Kidney tubule cell (primary cell): ENCODE results near the gene TADA2B.

ENCODE experiments used
- DNase-seq: peaks from one replicate; pipeline ENCODE4 v3.0.0-alpha.2; 2018; ENCODE audit warnings: low spot score

The TADA2B gene

DNA sequence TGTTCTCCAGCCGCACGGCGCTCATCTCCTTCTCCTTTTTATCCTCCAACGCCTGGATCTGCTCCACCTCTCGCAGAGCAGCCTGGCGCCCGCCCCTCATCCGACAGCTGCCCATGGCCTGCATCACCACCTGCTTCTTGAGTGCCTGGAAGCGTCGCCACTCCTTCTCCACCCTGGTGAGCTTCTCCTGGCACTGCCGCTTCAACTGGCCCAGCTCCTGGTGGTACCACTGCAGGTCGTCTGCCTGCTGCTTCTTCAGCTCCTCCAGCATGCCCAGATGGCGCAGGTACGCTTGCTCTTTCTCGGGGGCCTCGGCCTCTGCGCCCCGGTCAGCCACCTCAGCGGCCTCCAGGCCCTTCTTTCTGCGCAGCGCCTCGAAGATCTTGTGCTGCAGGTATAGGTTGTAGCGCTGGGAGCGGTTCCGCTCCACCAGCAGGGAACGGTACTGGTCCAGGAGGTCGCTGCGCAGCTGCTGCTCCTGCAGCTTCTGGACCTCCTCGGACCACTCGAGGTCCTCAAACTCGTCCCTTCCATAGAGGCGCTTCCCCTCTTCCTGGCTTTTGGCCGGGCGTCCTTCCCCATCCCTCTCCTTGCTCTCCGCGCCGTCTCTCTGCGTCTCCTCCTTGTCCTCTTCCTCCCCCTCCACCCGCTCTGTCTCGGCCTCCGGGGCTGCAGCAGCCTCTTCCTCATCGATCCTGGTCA lies 1.2 kb upstream of the TADA2B start:
- peak; percentile 25 for DNase-seq

DNA sequence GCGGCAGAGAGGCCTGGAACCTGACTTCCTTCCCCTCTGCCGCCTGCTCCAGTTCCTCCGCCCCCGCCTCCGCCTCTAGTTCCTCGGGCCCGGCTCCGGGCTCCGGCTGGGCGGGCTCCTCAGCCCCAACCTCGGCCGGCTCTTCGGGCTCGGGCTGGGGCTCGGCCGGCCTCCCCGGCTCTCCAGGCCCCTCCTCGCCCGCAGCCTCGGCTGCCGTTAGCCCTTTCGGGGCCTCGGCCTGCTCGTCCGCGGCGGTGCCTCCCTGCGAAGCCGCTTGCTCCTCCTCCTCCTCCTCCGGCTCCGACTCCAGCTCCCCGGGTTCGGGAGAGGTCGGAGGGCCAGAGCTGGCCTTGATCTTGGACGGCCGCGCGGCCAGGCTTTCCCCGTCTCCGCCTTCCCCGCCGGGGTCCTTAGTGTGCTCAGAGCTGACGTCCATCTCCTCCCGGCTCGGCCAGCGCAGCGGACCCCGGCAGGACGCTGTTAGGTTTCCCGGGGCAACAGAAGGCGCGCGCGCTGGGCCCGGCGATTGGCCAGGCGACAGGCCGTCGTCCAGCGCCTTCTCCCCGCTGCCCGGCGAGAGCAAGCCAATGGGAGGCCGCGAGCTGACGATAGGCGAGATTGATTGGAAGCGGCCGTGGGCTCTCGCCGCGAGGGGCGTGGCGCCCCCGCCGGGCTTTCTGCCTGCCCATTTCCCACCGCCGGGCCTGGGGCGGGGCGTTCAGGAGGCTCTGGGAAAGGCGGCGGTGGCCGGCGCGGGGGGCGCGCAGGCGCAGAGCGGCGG lies 479 bp upstream of the TADA2B start:
- DNase-seq = peak; percentile 99

DNA sequence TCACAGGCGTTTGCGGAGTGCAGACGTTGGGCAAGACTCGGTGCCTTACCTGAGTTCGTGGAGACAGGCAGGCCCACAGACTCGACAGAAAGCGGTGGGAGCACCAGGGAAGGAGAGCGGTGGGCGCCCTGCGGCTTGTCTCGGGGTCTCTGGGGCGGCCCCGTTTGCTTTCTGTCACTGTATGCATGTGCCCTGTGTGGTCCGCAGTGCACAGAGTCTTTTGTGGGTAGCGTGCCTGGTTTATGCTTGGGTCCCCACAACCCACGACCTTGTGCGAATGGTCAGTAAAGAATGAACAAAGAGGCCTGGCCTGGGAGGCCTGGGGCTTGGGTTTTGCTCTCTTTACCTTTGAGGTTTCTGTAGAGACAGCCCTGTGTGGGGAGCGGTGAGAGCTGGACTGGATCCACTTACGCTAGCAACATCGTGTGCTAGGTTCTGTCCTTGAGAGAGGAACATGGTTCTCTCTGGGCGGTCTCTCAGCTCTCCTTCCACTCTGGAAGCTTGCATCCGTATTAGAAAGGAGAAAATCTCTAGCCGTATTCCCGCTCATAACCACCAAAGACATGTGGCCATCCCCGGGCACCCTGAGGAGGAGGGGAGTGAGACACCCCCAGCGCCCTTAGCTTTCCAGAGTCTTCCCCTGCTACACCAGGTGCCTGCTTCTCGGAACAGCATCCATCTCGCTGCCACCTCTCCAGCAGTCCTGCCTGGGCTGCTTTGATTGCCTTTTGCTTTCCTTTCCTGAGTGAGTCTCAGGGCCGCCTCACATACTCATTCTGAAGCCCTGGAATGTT lies 1.2 kb downstream of the TADA2B start:
- DNase-seq = peak; percentile 26

DNA sequence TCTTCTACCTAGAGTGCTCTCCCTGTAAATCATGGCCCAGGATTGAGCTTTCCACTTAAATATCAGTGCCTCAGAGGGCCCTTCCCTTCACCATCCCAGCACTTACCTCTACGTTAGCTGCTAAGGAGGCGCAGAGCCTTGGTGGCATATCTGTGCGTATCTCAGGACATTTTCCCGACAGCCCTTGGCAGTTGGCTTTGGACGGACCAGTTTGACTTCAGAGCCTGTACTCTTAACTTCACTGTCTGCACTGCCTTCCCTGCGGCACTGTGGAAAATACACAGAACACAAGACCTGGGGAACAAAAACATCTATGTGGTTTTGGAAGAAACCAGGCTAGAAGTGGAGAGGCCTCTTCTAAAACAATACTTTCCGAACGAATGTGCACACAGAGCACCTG lies 2.4 kb downstream of the TADA2B start:
- no peak for DNase-seq

DNA sequence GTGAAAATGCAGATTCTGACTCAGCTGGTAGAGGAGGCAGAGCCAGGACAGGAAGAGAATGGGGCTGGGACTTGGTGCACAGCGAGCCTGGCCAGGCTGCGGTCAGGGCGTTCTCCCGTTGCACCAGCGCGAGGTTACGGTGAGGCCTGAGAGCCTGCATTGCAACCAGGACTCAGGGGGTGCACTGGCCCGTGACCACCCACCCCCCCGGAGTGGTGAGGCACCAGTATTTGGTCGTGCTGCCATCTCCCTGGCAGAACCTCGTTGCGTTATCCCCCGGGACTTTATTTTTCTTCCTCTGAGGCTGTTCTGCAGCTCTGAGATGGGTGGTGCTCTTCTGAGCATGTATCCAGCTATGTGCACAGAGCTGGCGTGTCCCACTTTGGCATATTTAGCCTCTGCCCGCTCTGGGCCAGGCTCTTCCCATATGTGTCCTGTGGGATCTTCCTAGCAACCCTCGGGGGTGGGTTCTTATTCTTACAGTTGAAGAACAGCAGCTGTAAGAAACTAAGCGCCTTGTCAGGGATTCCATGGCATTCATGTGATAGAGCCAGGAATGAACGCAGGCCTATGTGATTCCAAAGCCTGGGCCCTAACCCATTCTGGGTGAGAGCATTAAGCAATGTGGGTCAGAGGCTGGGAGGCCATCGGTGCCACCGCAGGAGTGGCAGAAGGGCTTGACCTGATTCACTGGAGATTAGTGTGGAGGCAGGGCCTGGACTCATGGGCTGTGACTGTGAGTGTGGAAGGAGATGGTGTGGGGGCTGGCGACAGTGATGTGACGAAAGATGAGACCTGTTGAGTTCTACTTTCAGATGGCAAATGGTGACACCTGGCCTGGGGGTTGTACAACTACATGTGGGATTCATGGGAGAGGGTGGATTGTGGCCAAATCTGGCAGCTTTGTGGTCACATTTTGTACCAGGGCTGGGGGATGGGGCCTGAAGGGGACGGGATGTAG lies 3.1 kb downstream of the TADA2B start:
- DNase-seq = peak; percentile 93

DNA sequence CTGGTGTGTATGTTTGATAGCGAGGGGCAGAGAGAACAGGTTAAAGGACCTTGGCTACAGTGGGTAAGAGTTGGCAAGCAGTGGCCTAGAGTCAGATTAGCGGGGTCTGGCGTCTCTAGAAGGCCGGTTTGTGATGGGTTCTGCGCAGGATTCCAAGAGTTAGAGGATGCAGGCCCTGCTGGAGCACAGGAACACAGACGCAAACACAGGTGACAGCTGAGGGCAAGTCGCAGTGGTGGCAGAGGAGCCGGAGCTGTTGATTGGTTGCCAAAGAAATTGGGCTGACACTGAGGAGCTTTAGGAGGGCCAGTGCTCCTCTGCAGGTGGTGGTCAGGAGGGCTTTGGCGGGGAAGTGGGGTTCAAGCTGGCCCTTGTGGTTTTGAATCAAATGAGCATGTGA lies 3.8 kb downstream of the TADA2B start:
- no peak for DNase-seq

DNA sequence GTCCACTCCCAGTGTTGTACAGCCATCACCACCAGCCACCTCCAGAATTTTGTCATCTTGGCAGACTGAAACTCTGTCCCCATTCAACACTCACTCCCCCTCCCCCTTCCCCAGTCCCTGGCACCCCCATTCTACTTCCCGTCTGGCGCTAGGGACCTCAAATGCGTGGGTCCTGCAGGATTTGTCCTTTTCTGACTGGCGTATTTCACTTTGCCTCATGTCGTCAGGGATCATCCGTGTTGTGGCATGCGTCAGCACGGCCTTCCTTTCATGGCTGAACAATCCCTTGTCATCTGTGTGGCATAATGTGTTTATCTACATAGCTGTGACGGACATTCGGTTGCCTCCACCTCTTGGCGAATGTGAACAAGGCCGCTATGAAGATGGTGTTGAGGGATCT lies 5.5 kb downstream of the TADA2B start:
- peak; percentile 40 for DNase-seq

DNA sequence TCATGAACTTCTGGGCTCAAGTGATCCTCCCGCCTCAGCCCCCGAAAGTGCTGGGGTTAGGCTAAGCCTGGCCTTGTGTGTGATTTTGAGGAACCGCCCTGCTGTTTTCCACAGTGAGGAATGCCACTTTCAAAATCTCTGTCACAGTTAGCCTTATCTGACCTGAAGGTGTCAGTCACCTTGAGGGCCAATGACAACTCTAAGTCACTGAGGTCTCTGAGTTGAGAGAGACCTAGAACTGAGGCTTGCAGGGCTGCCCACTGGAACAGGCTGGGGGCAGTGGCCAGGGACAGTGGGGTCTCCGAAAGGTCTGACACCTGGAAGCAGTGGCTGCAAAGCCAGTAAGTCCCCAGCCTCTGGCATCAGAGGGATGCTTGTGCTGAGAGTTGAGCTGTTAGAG lies 6.1 kb downstream of the TADA2B start:
- DNase-seq = no peak

DNA sequence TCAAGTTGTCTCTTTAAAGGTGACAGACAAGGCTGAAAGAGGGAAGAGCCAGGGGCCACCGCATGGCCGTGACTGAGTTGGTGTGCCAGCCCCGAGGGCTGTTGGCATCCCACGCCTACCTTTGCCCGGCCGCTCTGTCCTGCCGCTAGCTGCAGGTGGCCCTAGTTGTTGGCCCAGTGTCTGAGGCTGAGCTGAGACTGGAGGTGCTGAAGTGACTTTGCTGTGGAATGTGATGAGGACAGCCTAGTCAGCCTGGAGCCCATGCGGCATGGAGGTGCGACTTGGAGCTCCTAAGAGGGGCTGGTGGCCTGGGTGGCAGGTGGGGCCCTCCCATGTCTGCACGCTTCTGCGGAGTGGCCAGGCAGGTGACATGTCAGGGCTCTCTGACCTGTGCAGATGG lies 6.6 kb downstream of the TADA2B start:
- DNase-seq = no peak

DNA sequence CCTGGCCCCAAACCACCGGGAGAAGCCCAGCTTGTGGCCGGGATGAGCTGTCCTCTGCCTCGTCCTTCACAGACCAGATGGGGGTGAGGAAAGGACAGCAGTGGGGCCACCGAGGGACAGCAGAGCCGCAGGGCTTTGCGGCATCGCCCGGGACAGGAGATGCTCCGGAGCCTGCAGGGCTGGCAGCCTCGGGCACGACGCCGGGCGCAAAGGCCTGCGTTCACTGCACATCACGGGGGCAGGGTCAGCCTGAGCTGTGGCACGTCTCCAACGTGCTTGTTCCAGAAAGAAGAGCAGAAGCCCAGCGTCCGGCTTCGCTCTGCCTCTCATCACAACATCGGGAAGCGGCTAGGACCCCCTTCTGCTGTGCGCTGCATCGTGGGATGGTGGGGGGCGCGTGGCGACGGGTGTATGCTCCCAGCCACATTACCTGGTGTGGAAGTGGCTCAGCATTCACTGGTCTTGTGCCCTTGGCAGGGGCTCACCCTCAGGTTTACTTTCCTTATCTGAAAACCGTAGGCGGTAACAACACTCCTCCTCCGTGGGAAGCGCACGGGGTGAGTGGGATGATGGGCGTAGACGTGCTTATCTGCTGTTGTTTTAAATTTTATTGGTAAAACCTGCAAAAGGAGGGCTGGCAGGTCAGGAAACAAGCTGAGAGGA lies 7.4 kb downstream of the TADA2B start:
- no peak for DNase-seq

DNA sequence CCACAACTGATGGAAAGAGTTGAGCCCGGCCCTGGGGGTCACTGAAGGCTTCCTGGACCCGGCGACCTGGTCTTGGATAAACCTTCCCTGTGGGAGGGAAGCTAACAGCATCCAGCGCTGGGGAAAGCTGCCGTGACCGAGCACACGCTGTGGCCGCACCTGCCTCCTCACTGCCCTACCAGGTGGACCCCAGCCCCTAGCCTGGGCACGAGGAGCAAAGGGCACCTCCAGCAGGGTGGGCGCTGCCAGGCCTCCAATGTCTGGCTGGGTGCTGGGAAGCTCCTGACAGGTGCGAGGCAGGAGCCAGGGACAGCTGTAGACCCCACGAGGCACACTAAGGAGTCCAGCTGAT lies 7.9 kb downstream of the TADA2B start:
- DNase-seq = no peak

DNA sequence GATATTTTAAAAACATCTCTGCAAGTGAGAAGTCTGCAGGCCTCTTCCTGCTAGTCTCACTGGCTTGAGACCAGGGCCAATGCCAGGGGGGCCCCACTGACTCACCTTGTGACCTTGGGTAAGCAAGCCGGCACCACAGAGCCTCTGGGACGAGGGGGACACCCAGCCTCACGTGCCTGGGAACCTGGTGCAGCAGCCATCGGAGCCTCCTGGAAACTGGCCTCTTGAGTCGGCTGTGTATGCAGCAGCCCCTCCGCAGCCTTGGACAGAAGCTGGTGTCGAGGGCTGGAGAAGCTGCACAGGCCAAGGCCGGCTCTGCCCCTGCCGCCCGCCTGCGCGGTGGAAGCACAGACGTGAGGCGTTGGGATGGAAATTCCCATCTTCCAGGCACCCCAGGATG lies 8.7 kb downstream of the TADA2B start:
- DNase-seq = no peak

DNA sequence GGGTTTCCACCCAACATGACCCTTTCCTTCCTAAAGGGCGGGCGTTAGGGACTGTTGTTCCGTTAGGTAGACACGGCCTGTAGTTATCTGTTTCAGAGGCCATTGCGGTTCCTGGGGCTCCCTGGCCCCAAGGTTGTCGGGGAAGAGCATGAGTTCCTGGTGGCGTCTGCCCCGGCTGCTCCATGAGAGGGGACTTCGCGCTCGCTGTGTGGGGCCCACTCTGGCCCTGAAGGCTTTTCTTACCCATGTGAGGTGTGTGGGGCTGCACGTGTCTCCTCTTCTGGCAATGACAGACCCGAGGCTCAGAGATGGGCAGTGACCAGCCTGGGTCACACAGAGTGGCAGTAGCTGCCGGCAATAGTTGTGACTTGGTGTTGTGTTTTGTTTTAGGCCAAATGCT lies 9.1 kb downstream of the TADA2B start:
- no peak for DNase-seq

DNA sequence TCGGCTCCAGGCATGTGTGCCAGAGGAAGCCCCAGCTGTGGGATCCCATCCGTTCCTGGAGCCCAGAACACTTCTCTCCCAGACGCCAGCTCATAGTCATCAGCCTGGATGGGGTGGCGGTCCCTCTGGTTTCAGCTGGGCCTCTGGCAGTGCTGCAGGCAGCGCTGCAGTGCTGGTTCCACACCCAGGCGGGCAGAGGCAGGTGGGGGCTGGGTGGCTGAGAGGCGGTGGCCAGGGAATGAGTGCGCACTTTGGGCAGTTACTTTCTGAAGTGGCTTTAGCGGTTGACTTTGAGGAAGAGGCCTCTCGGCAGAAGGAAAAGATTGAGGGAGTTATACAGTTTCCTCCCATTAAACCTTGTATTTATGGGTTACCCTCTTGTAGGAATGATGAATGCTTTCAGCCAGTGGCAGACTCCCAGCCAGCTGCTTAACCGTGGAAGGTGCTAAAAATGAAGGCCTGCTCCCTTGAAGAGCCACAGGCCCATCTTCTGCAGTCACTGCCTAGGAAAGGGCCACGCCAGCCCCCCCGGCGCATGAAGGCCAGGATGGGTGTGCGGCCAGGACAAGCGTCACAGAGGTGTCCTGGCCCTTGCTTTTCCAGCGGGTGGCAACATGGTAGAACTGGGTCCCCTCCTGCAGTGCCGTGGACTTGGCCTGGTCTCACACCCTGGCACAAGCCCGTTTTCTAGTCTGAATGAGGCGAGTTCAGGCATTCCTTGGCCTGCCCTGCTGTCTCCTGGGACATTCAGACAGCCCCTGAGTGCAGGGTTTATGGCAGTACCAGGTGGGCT lies 9.9 kb downstream of the TADA2B start:
- no peak for DNase-seq

DNA sequence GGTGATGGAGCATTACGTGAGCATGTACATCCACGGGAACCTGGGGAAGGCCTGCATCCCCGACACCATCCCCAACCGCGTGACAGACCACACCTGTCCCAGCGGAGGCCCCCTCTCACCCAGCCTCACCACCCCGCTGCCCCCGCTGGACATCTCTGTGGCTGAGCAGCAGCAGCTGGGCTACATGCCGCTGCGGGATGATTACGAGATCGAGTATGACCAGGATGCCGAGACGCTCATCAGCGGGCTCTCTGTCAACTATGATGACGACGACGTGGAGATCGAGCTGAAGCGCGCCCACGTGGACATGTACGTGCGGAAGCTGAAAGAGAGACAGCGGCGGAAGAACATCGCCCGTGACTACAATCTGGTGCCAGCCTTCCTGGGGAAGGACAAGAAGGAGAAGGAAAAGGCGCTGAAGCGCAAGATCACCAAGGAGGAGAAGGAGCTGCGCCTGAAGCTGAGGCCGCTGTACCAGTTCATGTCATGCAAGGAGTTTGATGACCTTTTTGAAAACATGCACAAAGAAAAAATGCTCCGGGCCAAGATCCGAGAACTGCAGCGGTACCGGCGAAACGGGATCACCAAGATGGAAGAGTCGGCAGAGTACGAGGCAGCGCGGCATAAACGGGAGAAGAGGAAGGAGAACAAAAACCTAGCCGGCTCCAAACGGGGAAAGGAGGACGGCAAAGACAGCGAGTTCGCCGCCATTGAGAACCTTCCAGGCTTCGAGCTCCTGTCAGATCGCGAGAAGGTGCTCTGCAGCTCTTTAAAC lies 11.1 kb downstream of the TADA2B start:
- DNase-seq = no peak

DNA sequence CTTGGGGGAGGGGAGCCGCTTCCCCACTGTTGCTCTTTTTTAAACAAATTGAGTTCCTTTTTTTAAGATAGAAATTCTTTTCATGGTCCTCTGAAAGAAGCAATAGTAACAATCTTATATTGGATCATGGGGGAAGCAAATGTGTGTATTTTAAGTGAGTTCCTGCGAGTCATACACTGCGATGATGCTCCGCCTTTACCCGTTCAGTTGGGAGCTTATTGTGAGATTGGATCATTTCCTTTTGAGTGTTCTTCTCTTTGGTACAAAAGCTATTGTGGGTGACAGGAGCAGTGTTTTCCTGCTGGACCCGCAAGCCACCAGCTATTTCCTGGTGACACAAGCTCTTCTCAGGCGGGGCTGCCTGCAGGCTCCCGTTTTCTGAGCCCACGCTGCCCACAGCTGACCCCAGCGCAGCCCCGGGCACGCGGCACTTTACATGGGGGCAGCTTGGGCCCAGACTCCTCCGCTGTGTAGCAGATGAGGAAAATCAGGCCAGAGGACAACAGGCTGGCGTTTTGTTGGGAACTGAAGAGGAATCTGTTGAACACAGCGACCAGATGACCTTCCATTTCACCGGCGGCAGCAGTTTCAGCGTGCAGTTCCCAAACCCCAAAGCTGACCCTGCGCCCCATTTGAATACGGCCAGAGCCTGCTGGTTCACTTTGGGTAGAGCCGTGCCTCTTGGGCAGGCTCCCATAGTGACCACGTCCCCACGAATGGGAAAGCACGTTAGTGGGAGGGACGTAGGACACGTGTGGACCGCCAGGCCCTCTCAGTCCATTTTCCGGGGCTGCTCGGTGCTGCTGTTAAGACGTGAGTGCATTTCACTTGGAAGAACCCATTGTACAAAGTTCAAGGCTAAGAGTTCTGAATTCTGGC lies 12.2 kb downstream of the TADA2B start:
- DNase-seq = peak; percentile 51

DNA sequence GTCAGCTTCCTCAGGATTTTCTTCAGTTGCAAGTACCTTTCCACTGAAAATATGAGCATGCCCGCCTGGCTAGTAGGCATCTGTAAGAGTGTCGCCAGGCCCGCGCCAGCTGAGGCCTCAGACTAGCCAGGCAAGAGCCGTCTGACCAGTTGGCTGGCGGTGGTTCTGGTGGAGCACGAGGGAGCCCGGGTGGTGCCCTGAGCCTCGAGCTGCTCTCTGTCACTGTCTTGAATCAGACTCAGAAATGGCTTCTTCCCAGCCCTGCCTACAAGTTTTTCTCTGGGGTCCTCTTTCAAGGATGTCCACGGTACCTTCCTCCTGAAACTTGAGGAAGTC lies 12.8 kb downstream of the TADA2B start:
- DNase-seq = no peak

DNA sequence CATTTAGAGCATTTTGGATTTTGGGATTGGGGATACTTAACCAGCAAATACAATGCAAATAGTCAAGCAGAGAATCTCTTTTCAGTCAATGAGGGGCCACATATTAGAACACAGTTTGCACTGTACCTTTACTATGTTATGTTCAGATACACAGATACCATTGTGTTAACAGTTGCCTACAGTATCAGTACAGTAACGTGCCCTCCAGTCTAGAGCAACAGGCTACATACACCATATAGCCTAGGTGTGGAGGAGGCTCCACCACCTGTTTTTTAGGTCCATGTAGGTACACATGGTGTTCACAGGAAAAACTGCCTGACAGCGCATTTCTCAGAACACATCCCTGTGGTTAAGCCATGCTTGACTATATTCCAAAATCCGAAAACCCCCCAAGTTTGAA lies 15.6 kb downstream of the TADA2B start:
- no peak for DNase-seq

DNA sequence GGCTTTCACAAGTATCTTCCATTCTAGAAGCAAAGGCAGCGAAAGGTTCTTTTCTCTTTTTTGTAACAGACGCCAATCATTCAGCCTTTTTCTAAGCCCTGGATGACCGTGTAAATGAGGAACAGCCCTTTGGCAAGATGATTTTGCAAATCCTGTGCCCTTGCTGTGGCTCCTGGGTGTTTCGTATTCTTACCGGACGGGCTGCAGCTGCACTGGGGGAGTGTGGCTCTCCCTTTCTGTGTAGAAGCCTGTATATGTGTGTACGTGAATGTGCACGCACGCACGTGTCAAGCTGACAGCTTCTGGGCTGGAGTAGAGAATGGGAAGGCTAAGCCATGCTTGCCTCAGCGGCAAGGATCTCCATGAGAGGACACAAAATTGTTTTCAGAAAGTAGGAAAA lies 16.5 kb downstream of the TADA2B start:
- DNase-seq = no peak
